ENCODE measurements around the gene ANGPTL2.

- TF ChIP-seq ZBTB33 (IDR thresholded peaks at IDR 0.05; ENCODE audit: extremely low read depth, insufficient replicate concordance, low read length): no peak
- TF ChIP-seq SIN3A (IDR thresholded peaks at IDR 0.05; ENCODE audit: low read depth): no peak
- TF ChIP-seq POLR2AphosphoS5 (IDR thresholded peaks at IDR 0.05; ENCODE audit: low read depth, low read length): no peak
- TF ChIP-seq FOSL1 (IDR thresholded peaks at IDR 0.05; ENCODE audit: low read depth): no peak
- no peak for TF ChIP-seq ZNF274 (IDR thresholded peaks at IDR 0.05; ENCODE audit: low read depth, low read length)
- no peak for TF ChIP-seq YY1 (IDR thresholded peaks at IDR 0.05; ENCODE audit: extremely low read depth, insufficient replicate concordance, low read depth, low read length)
- no peak for TF ChIP-seq CTCF (IDR thresholded peaks at IDR 0.05 in 2 of 3, conservative IDR thresholded peaks at IDR 0.05 in 1 of 3; ENCODE audit: borderline replicate concordance in 1 of 3, insufficient read depth in 1 of 3, low read depth in 2 of 3, low read length in 2 of 3)
- no peak for TF ChIP-seq MAX (IDR thresholded peaks at IDR 0.05)
- no peak for TF ChIP-seq JUND (IDR thresholded peaks at IDR 0.05)
- TF ChIP-seq ELF1 (IDR thresholded peaks at IDR 0.05; ENCODE audit: borderline replicate concordance, low read depth): no peak
- TF ChIP-seq EZH2 (IDR thresholded peaks at IDR 0.05): no peak
- no peak for TF ChIP-seq POLR2A (IDR thresholded peaks at IDR 0.05; ENCODE audit: borderline replicate concordance, extremely low read depth, insufficient read depth, insufficient read length)
These were observed 33.5 kb downstream of the ANGPTL2 start for GRCh38 chr9:127088724-127089615.

Data from HCT116 (cell line).